IPS-18a (cell line): ENCODE data around the gene GPRC5D.

ENCODE experiments used
- H3K27ac ChIP-seq: one replicate; pipeline ENCODE4 v1.5.1; 2013; ENCODE audit warnings: low read length
- H3K27me3 ChIP-seq: one replicate; pipeline ENCODE4 v1.6.1; 2013; ENCODE audit warnings: mild to moderate bottlenecking, low read length; ENCODE audit not compliant: control insufficient read depth, insufficient read depth
- H3K36me3 ChIP-seq: one replicate; pipeline ENCODE4 v1.6.1; 2013; ENCODE audit warnings: low read depth, low read length; ENCODE audit not compliant: control insufficient read depth
- H3K4me1 ChIP-seq: one replicate; pipeline ENCODE4 v1.6.1; 2013; ENCODE audit warnings: low read depth, low read length; ENCODE audit not compliant: control insufficient read depth
- H3K4me3 ChIP-seq: one replicate; pipeline ENCODE4 v1.5.1; 2013; ENCODE audit warnings: low read length
- H3K9ac ChIP-seq: one replicate; pipeline ENCODE4 v1.6.1; 2013; ENCODE audit warnings: mild to moderate bottlenecking, low read length, moderate library complexity
- H3K9me3 ChIP-seq: one replicate; pipeline ENCODE4 v1.6.1; 2013; ENCODE audit warnings: low read depth, low read length; ENCODE audit not compliant: control insufficient read depth

GPRC5D gene

DNA sequence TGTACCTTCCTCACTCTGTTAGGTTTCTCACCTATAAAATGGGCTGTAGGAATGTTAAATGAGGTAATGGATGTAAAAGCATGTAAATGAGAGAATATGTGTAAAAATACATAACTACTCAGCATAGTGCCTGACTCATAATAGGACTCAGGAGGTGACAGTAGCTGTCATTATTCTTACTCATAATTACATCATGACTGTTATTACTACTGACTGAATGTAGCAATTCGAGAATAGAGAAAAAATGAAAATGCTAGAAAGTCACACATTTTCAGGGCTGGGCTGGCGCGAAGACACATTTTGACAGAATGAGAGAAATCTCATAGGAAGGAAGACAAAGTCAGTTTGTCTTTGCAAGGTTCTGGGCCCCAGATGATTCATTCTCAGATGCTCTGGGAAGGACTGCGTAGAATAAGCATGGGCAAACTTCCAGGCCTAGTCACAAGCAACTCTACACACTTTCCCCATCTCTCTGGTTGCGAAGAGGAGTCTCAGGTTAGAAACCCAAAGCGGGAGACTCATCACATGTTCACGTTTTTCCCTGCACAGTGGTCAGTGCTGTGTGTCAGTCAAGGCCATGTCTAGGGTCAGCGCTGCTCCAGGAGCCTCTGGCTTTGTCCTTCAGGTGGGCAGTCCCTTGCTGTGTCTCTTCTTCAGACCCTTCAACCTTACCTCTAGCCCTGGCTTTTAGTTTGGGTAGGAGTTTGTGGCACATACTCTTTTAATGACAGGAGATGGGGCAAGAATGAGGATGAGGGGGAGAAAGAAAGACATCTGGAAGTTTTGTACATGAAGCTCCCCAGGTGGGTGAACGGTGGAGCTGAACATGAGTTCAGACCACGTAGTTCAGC is 52.2 kb downstream of the GPRC5D start:
- H3K27ac ChIP-seq: no peak overlapping the region

DNA sequence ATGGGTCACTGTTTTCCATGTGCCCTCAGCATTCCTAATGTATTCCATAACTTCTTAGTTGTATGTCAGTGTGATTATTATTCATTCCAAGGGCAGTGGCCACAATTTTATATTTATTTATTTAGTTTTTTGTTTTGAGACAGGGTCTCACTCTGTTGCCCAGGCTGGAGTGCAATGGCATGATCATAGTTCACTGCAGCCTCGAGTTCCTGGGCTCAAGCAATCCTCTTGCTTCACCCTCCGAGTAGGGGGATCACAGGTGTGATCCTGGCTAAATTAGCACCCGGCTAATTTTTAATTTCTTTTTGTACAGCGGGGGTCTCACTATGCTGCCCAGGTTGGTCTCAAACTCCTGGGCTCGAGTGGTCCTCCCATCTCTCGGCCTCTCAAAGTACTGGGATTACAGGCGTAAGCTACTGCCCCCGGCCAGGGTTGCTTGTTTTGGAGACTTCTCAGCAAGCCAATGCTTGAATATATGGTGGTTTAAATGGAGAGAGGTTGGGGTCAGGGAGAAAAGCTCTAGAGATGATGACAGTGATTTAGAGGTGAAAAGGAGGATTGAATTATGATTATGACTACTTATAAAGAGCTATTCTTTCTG is 53.0 kb downstream of the GPRC5D start:
- H3K27me3 ChIP-seq: no peaks in the 10 kb centered on the region
- no peak overlapping the region for H3K4me3 ChIP-seq
- H3K4me1 ChIP-seq: no peaks in the 10 kb centered on the region
- H3K36me3 ChIP-seq: no peaks in the 10 kb centered on the region
- H3K9me3 ChIP-seq: no peaks in the 10 kb centered on the region
- H3K27ac ChIP-seq: no peak overlapping the region
- H3K9ac ChIP-seq: no peak overlapping the region

More for the DNA sequence above, 52.2 kb downstream of the GPRC5D start:
- H3K36me3 ChIP-seq: no peaks in the 10 kb centered on the region
- no peaks in the 10 kb centered on the region for H3K9me3 ChIP-seq
- no peak overlapping the region for H3K9ac ChIP-seq
- H3K4me1 ChIP-seq: no peaks in the 10 kb centered on the region
- no peak overlapping the region for H3K4me3 ChIP-seq
- H3K27me3 ChIP-seq: no peaks in the 10 kb centered on the region

DNA sequence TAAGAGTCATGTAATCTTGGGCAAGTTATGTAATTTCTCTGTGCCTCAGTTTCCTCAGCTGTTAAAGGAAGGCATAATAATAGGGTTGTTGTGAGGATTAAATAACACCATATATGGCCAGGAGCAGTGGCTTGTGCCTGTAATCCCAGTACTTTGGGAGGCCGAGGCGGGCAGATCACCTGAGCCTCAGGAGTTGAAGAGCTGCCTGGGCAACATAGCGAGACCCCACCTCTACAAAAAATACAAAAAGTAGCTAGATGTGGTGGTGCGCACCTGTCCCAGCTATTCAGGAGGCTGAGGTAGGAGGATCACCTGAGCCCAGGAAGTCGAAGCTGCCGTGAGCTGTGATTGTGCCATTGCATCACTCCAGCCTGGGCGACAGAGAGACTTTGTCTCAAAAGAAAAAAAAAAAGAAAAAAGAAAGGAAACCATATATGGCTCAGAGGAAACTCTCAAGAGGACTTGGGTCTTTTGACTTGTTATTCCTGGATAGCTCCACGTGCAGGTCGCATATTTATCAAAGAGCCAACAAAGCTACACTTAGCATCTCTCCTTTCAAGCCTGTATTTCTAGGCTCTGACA is 53.7 kb downstream of the GPRC5D start:
- no peaks in the 10 kb centered on the region for H3K9me3 ChIP-seq
- no peak overlapping the region for H3K27ac ChIP-seq
- H3K4me3 ChIP-seq: no peak overlapping the region
- peaks cover 2% of the 10 kb centered on the region for H3K27me3 ChIP-seq
- no peaks in the 10 kb centered on the region for H3K4me1 ChIP-seq
- H3K9ac ChIP-seq: no peak overlapping the region
- no peaks in the 10 kb centered on the region for H3K36me3 ChIP-seq

DNA sequence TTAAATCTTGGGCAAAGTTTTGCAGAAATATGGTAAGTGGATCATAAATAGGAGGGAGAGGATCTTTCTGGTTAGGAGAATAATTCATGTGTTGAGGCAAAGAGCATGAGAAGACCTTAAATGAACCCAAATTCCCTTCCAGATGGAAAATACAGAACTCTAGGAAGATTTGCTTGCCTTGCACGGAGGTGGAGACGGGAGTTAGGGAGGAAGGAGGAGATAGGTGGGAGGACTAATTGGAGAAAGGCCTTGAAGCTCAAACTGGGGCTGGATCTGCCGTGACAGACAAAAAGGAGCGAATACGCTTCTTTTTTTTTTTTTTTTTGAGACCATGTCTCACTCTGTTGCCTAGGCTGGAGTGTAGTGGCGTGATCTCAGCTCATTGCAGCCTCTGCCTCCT is 54.7 kb downstream of the GPRC5D start:
- peaks cover 11% of the 10 kb centered on the region for H3K27me3 ChIP-seq
- H3K9ac ChIP-seq: no peak overlapping the region
- no peak overlapping the region for H3K4me3 ChIP-seq
- H3K36me3 ChIP-seq: no peaks in the 10 kb centered on the region
- no peaks in the 10 kb centered on the region for H3K9me3 ChIP-seq
- H3K27ac ChIP-seq: no peak overlapping the region
- no peaks in the 10 kb centered on the region for H3K4me1 ChIP-seq

DNA sequence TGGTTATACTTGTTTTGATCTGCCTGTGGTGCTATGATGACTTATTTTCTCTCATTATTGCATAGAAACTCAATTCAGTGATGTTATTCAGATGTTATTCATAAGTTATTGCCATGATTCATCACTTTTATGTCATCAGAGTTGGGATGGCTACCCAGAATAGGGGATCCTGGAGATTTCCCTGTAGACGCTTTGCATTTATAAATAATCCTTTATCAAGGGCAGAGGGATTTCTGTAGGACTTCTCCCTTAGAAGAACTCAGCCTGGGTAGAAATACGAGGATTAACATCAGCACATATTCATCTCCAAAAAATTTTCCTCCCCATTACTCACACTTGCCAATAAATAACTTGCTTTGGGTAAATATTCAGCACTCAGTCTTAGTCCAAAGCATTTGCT is 55.7 kb downstream of the GPRC5D start:
- no peak overlapping the region for H3K9ac ChIP-seq
- H3K27me3 ChIP-seq: peaks cover 22% of the 10 kb centered on the region

DNA sequence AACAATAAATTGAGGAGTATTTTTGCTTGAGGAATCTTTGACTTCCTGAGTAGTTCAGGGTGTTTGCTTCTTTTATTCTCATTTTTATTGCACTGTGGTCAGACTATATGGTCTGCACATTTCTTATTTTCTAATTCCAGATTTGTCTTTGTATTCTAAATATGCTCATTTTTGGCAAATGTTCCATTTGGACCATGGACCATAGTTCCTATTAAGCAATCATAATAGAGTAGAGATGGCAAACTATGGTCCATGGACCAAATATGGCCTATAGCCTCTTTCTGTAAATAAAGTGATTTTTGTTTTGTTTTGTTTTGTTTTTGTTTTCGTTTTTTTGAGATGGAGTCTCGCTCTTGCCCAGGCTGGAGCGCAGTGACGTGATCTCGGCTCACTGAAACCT is 58.5 kb downstream of the GPRC5D start:
- H3K4me3 ChIP-seq: no peak overlapping the region
- H3K27me3 ChIP-seq: peaks cover 48% of the 10 kb centered on the region
- no peaks in the 10 kb centered on the region for H3K36me3 ChIP-seq
- no peak overlapping the region for H3K9ac ChIP-seq
- H3K9me3 ChIP-seq: no peaks in the 10 kb centered on the region
- H3K27ac ChIP-seq: no peak overlapping the region
- H3K4me1 ChIP-seq: peaks cover 5% of the 10 kb centered on the region

More for the DNA sequence above, 55.7 kb downstream of the GPRC5D start:
- H3K4me1 ChIP-seq: peaks cover 5% of the 10 kb centered on the region
- no peak overlapping the region for H3K4me3 ChIP-seq
- H3K36me3 ChIP-seq: no peaks in the 10 kb centered on the region
- no peaks in the 10 kb centered on the region for H3K9me3 ChIP-seq
- no peak overlapping the region for H3K27ac ChIP-seq

DNA sequence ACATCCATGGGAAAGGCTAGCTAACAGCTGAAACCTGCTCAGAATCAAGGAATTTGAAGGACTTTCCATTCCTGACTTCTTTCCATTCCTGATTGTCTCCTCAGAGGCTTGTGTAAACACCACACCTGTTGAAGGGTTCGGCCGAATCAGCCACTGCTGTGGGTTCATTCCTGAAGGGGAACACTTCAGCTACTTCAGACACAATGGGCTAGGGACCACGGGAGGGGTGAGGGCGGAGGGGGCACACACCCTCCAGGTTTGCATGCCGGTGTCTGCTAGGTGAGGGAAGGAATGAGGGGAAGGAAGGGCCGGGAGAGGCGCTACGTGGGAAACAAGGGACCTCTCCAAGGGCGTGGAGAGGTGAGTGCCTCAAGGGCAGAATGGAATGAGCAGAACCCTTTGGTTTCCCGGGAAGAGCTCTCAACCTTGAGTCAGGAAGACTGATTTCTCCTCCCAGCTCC is 59.3 kb downstream of the GPRC5D start:
- Histone ChIP-seq H3K4me1 (peaks cover 5% of the 10 kb centered on the region), H3K4me3 (no peak overlapping the region), H3K27ac (no peak overlapping the region), H3K9ac (no peak overlapping the region), H3K27me3 (peaks cover 54% of the 10 kb centered on the region), H3K9me3 (no peaks in the 10 kb centered on the region), H3K36me3 (no peaks in the 10 kb centered on the region)

DNA sequence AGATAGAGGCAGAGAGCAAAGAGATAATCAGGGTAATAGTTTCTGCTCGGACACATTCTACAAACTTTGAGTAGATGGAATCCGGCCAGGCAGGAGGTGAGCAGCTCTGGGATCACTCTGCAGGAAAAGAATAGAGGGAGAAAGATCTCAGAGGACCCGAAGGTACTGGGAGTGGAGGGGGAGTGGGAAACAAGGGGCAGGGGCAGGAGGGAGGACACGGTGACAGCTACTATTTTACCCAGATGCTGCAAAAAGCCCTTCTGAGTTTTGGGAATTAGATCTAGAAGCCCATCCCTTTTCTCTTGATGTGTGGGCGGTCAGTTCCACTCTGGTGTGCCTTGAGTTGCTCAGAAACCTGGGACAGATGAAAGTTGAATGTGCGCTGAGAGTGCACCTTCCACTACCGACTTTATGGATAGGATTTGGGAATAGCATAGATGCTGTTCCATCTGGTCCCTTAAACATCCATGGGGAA is 60.1 kb downstream of the GPRC5D start:
- H3K4me3 ChIP-seq: peak overlapping the region; percentile 82
- H3K9me3 ChIP-seq: no peaks in the 10 kb centered on the region
- H3K27ac ChIP-seq: no peak overlapping the region
- peaks cover 54% of the 10 kb centered on the region for H3K27me3 ChIP-seq
- H3K36me3 ChIP-seq: no peaks in the 10 kb centered on the region
- peaks cover 5% of the 10 kb centered on the region for H3K4me1 ChIP-seq
- peak overlapping the region; percentile 10 for H3K9ac ChIP-seq

DNA sequence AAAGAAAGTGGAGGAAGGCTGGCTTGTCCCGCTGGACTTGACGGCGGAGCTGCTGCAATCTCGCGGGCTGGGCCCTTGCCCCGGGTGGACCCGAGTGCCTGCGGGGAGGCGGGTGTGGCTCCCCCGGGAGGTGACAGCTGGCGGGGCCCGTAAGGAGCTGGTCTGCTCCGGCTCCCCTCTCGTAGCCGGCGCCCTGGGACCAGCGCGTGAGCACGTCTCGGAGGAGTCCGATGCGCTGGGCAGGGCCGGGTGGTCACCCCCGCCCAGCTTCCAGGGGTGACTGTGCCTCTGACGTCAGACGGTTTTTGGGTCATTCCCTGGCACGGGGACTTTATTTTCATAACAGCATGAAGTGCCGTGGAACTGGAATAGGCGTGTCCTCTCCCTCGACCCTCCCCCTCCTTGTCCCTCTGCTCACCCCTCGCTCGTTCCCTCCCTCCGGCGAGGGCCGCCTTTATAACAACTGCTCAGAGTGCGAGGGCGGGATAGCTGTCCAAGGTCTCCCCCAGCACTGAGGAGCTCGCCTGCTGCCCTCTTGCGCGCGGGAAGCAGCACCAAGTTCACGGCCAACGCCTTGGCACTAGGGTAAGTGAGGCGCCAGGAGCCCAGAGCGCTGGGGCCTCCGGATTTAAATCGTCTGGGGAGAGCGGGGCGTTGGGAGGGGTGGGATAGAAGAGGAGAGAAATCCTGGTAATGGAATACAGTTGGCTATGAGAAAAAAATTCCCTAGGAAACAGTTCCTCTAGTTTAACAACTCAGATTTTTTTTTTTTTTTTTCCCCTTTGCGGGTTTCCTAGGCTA is 60.7 kb downstream of the GPRC5D start, which contains the start of gene GPRC5A:
TSS of gene GPRC5A (plus strand) at position 483 of the 801 bp plus-strand sequence. CDS start 16,688 bp downstream, outside the sequence.
- no peak within 1 kb of the TSS for H3K27ac ChIP-seq
- H3K27me3 ChIP-seq: peaks cover 54% of the 10 kb centered on the region
- no peaks in the 10 kb centered on the region for H3K9me3 ChIP-seq
- peaks cover 5% of the 10 kb centered on the region for H3K4me1 ChIP-seq
- no peaks in the 10 kb centered on the region for H3K36me3 ChIP-seq
- peak within 1 kb of the TSS; percentile 82 for H3K4me3 ChIP-seq
- peak within 1 kb of the TSS; percentile 10 for H3K9ac ChIP-seq
